RWPE1 (cell line): ENCODE results near the gene SPIRE1.
"Not testable (repeated sequence)": the region's sequence is repeated elsewhere in the genome, so short reads cannot be mapped to it uniquely, and the experiment has no call there.

Experiments
- CTCF ChIA-PET: fragments of 350-600 bp; sonication (Branson Sonifier 250); formaldehyde crosslinking; extraction: SDS; loops from one replicate; lab custom pipeline; 2021; lab: Yijun Ruan, JAX
- POLR2A ChIA-PET: fragments of 400-600 bp; formaldehyde crosslinking; extraction: SDS; loops from one replicate; lab custom pipeline; 2020; ENCODE audit warnings: antibody characterized with exemption; ENCODE audit not compliant: low non-redundant PET; lab: Yijun Ruan, JAX
- DNase-seq: peaks from one replicate; pipeline ENCODE4 v3.0.0; 2012; ENCODE audit warnings: low spot score
- H3K27ac ChIP-seq: fragments of 450-650 bp; 2 replicates; pipeline ENCODE4 v1.5.1; 2017
- CTCF ChIP-seq: fragments of 450-650 bp; conservative IDR thresholded peaks from 2 replicates; pipeline ENCODE4 v1.5.1; 2017; ENCODE audit warnings: low read depth, mild to moderate bottlenecking

Gene SPIRE1

GRCh38 chr18:12567849-12568248 lies 90.1 kb downstream of the SPIRE1 start:
- CTCF ChIA-PET: no interaction called here
- H3K27ac ChIP-seq: no peak overlapping the region
- DNase-seq: no peak
- POLR2A ChIA-PET: no interaction called here
- TF ChIP-seq CTCF: no peak

GRCh38 chr18:12564861-12565260 lies 93.0 kb downstream of the SPIRE1 start:
- no peak for DNase-seq
- CTCF ChIA-PET: no interaction called here
- POLR2A ChIA-PET: no interaction called here
- no peak overlapping the region for H3K27ac ChIP-seq
- no peak for TF ChIP-seq CTCF

- ChIA-PET CTCF (no interaction called here), POLR2A (no interaction called here)
- no peak for TF ChIP-seq CTCF
- no peak overlapping the region for H3K27ac ChIP-seq
- DNase-seq: no peak
Measured at GRCh38 chr18:12564378-12564777, 93.5 kb downstream of the SPIRE1 start.

GRCh38 chr18:12560600-12560999 lies 97.3 kb downstream of the SPIRE1 start:
- H3K27ac ChIP-seq, DNase-seq, POLR2A ChIA-PET, CTCF ChIA-PET: not testable (repeated sequence)

- POLR2A ChIA-PET: no interaction called here
- no peak for DNase-seq
- no peak for TF ChIP-seq CTCF
- no peak overlapping the region for H3K27ac ChIP-seq
- CTCF ChIA-PET: no interaction called here
Measured at GRCh38 chr18:12559319-12559718, 98.6 kb downstream of the SPIRE1 start.

GRCh38 chr18:12556946-12557806 lies 100.7 kb downstream of the SPIRE1 start:
- ChIA-PET POLR2A (no interaction called here), CTCF (no interaction called here)

More at GRCh38 chr18:12556946-12557806, 100.7 kb downstream of the SPIRE1 start:
- H3K27ac ChIP-seq: no peak overlapping the region
- no peak for TF ChIP-seq CTCF
- DNase-seq: no peak
